Glomerular endothelial cell (primary cell): ENCODE measurements around the gene OR9A2. TPM values are rescaled to one million over a fixed set of nuclear protein-coding genes. Genes with fewer than 3 reads are reported as not detected.

ENCODE experiments used
- DNase-seq: peaks from one replicate; pipeline ENCODE4 v3.0.0-alpha.2; 2011; ENCODE audit warnings: low read depth, low spot score; ENCODE audit errors: extremely low read depth
- total RNA-seq: library from RNA; depleted of rRNA; stranded (reverse); fragments of >200 nt; gene quantifications from 2 replicates; pipeline ENCODE4 v1.2.3, GENCODE V29; 2015

OR9A2 gene
- total RNA-seq, result 0.18 TPM in 1 of 2 replicates, not detected in the other

DNA sequence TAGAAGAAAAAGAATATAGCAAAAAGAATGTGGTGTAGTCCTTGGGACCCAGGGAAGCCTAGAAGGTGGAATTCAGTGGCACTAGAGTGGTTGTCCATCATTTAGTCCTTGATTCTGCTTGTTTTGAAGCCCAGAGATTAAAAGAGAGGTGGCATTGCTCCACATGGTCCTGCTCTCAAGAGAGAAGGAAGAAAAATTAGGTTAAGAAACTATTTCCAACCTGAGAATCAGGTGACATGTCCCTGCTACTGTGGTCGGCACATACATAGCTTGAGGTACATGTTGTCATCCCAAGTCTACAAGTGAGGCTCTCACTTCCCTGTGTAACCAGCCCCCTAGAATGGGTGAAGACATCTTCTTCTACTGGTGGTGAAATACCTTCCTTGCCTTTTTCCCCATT is at the start of gene OR9A2:
TSS of gene OR9A2 (minus strand) at position 101 of the 400 bp plus-strand sequence. CDS start at position 101, 0 bp downstream.
- DNase-seq, result no peak

- DNase-seq, result no peak
These were observed 47.2 kb upstream of the OR9A2 start for GRCh38 chr7:143074141-143074540.

GRCh38 chr7:143073556-143073955 is 46.6 kb upstream of the OR9A2 start:
- DNase-seq, result no peak

GRCh38 chr7:143069912-143070500 is 43.1 kb upstream of the OR9A2 start:
- DNase-seq, result no peak

GRCh38 chr7:143068446-143068845 is 41.5 kb upstream of the OR9A2 start:
- no peak for DNase-seq

GRCh38 chr7:143063741-143064140 is 36.8 kb upstream of the OR9A2 start:
- DNase-seq, result no peak

DNA sequence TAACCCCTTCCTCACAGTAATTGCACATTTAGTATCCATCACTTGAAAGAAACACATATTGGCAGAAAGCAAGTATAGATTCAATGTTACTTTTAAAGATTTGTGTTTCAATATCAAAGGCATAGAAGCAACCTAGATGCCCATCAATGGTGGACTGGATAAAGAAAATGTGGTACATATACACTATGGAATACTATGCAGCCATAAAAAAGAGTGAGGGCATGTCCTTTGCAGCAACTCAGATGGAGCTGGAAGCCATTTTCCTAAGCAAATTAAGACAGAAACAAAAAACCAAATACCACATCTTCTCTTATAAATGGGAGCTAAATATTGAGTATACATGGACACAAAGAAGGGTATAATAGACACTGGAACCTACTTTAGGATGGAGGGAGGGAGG is 28.8 kb upstream of the OR9A2 start:
- DNase-seq, result no peak

DNA sequence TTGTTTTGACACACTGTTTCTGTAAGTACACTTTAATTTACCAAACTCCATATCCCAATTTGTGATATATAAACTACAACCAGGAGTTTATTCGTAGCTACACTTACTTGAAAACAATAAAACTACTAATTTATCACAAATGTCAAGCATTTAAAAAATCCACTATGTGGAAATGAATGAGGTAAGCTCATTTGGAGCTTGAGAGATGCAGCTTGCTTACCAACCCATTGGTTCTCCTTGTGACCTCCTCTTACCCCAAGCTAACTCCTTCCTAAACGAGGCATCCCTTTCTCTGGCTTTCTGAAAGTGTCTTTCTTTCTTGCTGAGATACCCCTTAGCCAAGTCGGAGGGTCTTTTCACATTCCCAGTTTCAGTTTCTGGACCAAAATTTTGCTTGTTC is 27.7 kb upstream of the OR9A2 start:
- no peak for DNase-seq

DNA sequence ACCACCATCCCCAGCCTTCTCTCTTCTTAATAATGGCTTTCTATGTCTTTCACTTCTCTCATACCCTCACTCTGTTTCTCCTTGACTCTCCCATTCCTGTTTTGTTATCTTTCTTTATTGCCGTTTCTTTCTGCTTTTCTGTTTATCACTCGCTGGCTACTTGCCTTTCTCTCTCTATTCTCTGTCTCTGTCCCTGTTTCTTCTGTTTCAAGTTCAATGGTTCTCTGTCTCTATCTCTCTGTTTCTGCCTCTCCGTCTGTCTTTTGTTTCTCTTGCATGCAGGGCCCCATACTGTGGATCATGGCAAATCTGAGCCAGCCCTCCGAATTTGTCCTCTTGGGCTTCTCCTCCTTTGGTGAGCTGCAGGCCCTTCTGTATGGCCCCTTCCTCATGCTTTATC is 25.1 kb upstream of the OR9A2 start, which contains the start of gene OR6V1:
TSS of gene OR6V1 (plus strand) at position 301 of the 400 bp plus-strand sequence. CDS start at position 301, 0 bp downstream.
- DNase-seq, result no peak

GRCh38 chr7:143050931-143051330 is 24.0 kb upstream of the OR9A2 start:
- DNase-seq, result no peak

DNA sequence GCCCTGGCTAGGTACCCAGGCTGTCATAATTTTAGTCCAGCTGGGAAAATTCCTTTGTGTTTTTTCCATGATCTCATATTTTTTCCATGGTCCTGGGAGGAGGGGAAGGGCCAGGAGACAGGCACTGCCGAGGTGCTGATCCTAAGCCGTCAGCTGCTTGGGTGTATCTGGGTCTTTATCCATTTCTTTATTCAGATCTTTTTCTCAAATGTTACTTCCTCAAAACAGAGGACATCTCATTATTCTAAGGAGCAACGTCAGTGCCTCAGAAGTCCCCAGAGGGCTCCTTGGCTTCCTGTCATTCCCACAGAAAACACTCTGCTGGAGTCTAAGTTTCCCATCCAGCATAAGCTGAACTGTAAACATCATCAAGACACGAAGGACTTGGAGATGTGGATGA is 22.4 kb upstream of the OR9A2 start:
- no peak for DNase-seq

DNA sequence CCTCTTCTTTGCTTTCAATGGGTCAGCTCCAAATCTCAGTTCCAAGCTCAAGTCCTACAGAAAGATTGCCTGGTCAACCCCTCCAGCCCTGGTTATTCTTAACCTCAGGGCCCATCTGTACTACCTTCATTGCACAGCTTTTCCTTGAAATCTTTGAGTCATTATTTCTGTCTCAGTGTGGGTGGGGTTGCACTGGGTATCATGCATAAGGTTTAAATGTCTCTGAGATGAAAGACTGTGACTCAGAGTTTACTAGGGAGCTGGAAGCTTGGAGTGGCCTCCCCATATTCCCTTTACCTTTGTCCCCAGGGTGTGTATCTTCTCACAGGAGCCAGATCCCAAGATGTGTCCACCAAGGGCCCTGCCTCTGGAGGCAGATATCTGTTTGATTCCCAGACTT is 21.9 kb upstream of the OR9A2 start:
- DNase-seq, result no peak

DNA sequence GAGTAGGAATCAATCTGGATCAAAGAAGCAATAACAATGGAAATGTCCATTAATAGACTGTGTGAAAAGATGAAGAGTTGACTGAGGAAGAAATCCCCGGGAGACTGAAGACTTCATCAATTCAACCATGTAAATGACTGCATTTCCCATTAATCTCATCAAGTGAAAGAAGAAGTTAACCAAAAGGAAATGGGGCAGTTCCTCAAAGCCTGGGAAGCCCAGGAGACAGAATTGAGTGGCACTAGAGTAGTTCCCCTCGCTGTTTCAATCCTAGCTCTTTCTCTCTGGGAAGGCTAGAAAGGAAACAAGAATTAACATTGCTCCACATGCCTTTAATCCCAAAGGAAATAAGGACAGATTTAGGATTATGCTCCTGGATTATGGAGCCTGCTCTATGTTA is 20.4 kb upstream of the OR9A2 start:
- DNase-seq, result no peak

DNA sequence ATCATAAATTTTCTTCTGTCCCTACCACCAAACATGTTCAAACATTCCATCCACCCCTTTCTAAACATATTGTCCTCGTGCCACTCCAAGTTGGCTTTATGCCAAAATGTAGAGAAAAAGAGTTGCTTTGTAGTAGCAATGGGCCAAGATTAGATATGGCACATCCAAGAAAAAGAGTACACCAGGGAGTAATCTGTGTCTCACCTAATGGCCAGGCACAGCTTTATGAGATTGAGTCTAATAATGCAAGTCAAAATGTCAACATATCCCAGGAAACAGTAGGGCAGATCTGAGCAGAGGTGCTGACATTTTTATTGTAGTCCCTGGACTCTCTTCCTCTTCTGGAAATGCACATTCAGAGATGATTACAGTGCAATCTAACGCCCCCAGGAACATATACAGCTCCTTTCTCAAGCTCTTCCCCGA is 19.5 kb upstream of the OR9A2 start:
- no peak for DNase-seq

- DNase-seq, result no peak
These were observed 16.5 kb upstream of the OR9A2 start for GRCh38 chr7:143043391-143043790.

- no peak for DNase-seq
These were observed 15.9 kb upstream of the OR9A2 start for GRCh38 chr7:143042790-143043271.

DNA sequence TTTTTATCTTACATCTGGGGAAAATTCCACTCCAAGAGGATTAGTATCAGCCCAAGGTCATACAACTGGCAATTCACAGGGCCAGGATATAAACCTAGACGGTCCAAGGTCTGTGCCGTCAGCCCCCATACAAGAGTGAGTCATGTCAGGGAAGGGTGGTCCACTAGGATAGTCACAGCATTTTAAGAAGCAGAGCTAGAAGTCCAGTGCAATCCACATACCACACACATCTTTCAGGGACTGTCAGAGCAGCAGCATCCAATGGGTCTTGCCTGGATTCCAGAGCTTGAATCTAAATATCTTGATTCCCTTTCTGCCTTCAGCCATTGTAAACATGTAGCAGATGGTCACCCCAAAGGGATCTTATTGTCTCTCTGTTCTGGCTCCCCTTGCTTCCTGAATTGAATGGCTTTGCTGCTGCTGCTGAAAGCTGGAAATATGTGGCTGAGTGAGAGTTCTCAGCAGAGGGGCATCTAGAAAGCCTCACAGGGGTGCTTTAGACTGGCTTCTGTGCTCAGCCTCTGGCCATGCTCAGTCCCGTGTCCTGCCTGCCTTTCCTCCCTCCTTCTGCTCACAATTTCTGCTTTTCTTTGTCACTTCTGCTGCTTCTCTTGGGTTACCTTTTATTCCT is 15.3 kb upstream of the OR9A2 start:
- no peak for DNase-seq

- no peak for DNase-seq
These were observed 14.4 kb upstream of the OR9A2 start for GRCh38 chr7:143041346-143041745.

GRCh38 chr7:143040209-143040715 is 13.3 kb upstream of the OR9A2 start:
- no peak for DNase-seq

DNA sequence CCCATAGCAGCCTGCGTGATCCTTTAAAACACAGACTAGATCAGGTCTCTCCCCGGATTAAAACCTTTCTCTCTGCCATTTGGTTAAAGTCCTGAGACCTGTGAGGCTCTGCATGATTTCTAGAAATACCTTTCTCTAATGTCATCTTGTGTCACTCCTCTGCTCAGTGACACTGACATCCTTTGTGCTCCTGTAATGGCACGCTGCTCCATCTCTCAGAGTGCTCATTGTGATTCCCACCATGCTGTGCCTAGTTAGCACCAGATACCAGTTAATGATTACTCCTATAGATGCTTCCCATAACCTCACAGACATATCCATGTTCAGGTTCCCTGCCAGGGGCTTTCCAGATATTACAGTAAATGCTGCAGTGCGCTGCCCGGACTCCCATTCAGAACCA is 11.7 kb upstream of the OR9A2 start:
- no peak for DNase-seq

GRCh38 chr7:143027683-143028082 is 751 bp upstream of the OR9A2 start:
- no peak for DNase-seq

- no peak for DNase-seq
These were observed 1.6 kb downstream of the OR9A2 start for GRCh38 chr7:143025371-143025770.
